IgD-negative memory B cell (primary cell): Measurements from ENCODE around the gene OTUB1. TPM values are rescaled to one million over a fixed set of nuclear protein-coding genes. Genes with fewer than 3 reads are reported as not detected.
A peak's percentile ranks its signal among the peaks of the same experiment; 100 is the strongest.
"Not testable (repeated sequence)": the region's sequence is repeated elsewhere in the genome, so short reads cannot be mapped to it uniquely, and the experiment has no call there.

Experiments
- H3K27ac Mint-ChIP-seq, 3 donors: one replicate each; pipeline ENCODE4 v1.8.0; 2020 to 2022; ENCODE audit warnings: mild to moderate bottlenecking in 3 of 3, mixed read lengths in 3 of 3, moderate library complexity in 1 of 3
- H3K27me3 Mint-ChIP-seq: one replicate; pipeline ENCODE4 v1.8.0; 2021; ENCODE audit warnings: mixed read lengths
- H3K36me3 Mint-ChIP-seq: one replicate; pipeline ENCODE4 v1.8.0; 2020; ENCODE audit warnings: mild to moderate bottlenecking, mixed read lengths
- H3K4me1 Mint-ChIP-seq, 3 donors: one replicate each; pipeline ENCODE4 v1.8.0; 2020 to 2022; ENCODE audit warnings: mixed read lengths in 3 of 3, mild to moderate bottlenecking in 1 of 3
- H3K4me3 Mint-ChIP-seq, 4 donors: one replicate each; pipeline ENCODE4 v1.8.0; 2020 to 2022; ENCODE audit warnings: mild to moderate bottlenecking in 4 of 4, mixed read lengths in 4 of 4, moderate library complexity in 3 of 4
- H3K9me3 Mint-ChIP-seq, 3 donors: one replicate each; pipeline ENCODE4 v1.8.0; 2020 to 2021; ENCODE audit warnings: mixed read lengths in 3 of 3, mild to moderate bottlenecking in 1 of 3
- polyA plus RNA-seq: library from polyadenylated mRNA; unstranded; fragments of 300-500 nt; fragmentation: Illumina TruSeq; gene quantifications from one replicate; pipeline ENCODE4 v1.2.3, GENCODE V29; 2021

Gene OTUB1
- polyA plus RNA-seq, 1 donor from 2014 or later = 117 TPM

- no peaks in the 10 kb centered on the region for H3K36me3 Mint-ChIP-seq
- no peaks in the 10 kb centered on the region for H3K9me3 Mint-ChIP-seq
- H3K4me3 Mint-ChIP-seq = peak overlapping the region in 3 of 4 donors; percentile 59 to 79 (median 68)
- peaks cover 0 to 6% (median 2%) of the 10 kb centered on the region in 3 donors for H3K4me1 Mint-ChIP-seq
- H3K27me3 Mint-ChIP-seq = peaks cover 32% of the 10 kb centered on the region
- H3K27ac Mint-ChIP-seq = no peak overlapping the region
Measured at GRCh38 chr11:64035081-64035524, 48.9 kb downstream of the OTUB1 start.

DNA sequence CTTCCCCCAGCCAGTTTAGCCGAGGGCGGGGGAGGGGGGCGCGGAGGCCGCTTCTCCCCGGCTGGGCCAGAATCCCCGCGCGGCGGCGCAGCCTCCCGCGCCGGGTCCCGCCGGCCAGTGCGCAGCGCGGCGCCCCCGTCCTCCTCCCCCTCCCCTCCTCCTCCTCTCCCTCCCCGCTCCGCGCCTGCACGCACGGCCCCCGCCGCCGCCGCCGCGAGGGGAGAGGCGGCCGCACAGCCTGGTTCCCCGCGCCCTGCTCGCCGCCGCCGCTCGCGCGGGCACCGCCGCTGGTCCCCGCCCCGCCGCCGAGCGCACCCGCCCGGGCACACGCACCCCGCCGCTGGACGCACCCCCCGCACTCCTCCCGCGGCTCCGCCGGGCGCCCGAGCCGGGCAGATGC lies 49.3 kb downstream of the OTUB1 start, which contains the start of gene FLRT1:
FLRT1 (plus strand) TSS at position 356 of the 400 bp plus-strand sequence. CDS start 80,337 bp downstream, outside the sequence.
- Mint-ChIP-seq H3K27me3 (peaks cover 30% of the 10 kb centered on the region), H3K4me3 (peak within 1 kb of the TSS in 3 of 4 donors; percentile 59 to 79 (median 68)), H3K36me3 (no peaks in the 10 kb centered on the region), H3K4me1 (peaks cover 0 to 6% (median 2%) of the 10 kb centered on the region in 3 donors), H3K27ac (no peak within 1 kb of the TSS), H3K9me3 (no peaks in the 10 kb centered on the region)

GRCh38 chr11:64036087-64037026 lies 50.1 kb downstream of the OTUB1 start:
- H3K4me3 Mint-ChIP-seq = no peak overlapping the region

GRCh38 chr11:64037027-64037634 lies 50.9 kb downstream of the OTUB1 start:
- Mint-ChIP-seq H3K27me3 (peaks cover 33% of the 10 kb centered on the region), H3K36me3 (no peaks in the 10 kb centered on the region), H3K4me1 (peaks cover 0 to 6% (median 2%) of the 10 kb centered on the region in 3 donors), H3K27ac (no peak overlapping the region), H3K9me3 (no peaks in the 10 kb centered on the region), H3K4me3 (no peak overlapping the region)

More at GRCh38 chr11:64036087-64037026, 50.1 kb downstream of the OTUB1 start:
- Mint-ChIP-seq H3K27ac (no peak overlapping the region), H3K27me3 (peaks cover 32% of the 10 kb centered on the region), H3K36me3 (no peaks in the 10 kb centered on the region), H3K4me1 (peaks cover 0 to 6% (median 2%) of the 10 kb centered on the region in 3 donors), H3K9me3 (no peaks in the 10 kb centered on the region)

GRCh38 chr11:64038500-64038899 lies 52.3 kb downstream of the OTUB1 start:
- no peaks in the 10 kb centered on the region for H3K36me3 Mint-ChIP-seq
- no peak overlapping the region for H3K4me3 Mint-ChIP-seq
- no peaks in the 10 kb centered on the region for H3K9me3 Mint-ChIP-seq
- H3K27ac Mint-ChIP-seq = peak overlapping the region in 1 of 3 donors; percentile 57
- H3K4me1 Mint-ChIP-seq = peaks cover 0 to 6% (median 2%) of the 10 kb centered on the region in 3 donors
- peaks cover 26% of the 10 kb centered on the region for H3K27me3 Mint-ChIP-seq

DNA sequence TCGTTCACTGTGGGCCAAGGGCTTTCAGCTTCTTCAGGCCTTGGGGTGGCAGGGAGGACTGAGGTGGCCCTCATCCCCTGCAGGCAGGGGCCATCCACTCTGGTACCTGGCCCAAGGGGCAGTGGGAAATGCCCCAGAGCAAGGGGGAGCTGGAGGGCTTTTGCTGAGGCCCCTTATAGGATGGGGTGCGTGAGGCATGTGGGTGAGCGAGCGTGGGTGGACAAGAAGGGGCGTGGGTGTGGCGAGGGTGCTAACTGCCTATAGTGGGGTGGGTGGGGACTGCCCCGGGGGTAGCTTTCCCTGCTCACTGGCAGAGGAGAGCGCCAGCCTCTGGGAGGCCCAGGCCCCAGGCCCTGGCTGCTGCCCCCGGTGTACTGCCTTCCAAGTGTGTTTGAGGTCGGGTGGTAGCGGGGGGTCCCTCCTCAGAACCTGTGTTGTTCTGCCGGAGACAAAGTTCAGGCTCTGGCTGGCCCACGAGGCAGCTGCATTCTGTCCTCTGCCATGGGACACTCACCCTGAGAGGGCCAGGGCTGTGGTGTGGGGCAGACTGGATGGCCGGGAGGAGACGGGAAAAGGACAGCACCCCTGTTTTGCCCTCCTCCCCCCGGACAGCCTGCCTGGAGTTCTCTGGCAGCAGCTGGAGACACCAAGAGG lies 52.9 kb downstream of the OTUB1 start:
- Mint-ChIP-seq H3K4me1 (peaks cover 0 to 6% (median 2%) of the 10 kb centered on the region in 3 donors), H3K27me3 (peaks cover 21% of the 10 kb centered on the region), H3K36me3 (no peaks in the 10 kb centered on the region), H3K4me3 (peak overlapping the region in 1 of 4 donors; percentile 39), H3K27ac (no peak overlapping the region), H3K9me3 (no peaks in the 10 kb centered on the region)

DNA sequence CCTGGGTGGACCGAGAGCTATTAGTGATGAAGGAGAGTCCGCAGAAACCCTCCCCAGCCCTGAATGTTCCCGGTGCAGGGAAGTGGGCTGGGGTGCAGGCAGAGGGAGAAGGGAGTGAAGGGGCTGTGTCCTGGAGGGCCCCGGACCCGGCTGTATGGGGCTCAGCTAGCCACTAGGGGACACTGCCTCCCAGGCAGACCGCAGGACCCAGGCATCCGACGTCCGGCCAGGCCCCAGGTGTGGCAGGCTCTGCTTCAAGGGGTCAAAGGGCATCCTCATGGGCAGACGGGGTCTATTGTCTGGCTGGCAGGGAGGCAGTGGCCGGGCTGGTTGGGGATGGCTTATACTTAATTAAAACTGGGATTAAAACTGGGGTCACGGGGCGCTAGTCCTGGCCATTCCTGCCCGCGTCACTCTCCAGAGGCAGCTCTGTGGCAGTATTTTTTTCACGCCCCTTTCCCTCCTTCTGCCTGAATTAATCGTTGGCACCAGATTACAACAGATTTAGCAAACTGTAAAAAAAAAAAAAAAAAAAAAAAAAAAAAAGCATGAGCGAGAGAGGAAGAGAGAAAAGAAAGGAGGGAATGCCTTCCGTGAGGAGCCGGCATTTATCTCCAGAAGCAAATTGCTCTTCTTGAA lies 54.6 kb downstream of the OTUB1 start:
- peaks cover 0 to 2% (median 0%) of the 10 kb centered on the region in 3 donors for H3K4me1 Mint-ChIP-seq
- H3K36me3 Mint-ChIP-seq = no peaks in the 10 kb centered on the region
- peaks cover 12% of the 10 kb centered on the region for H3K27me3 Mint-ChIP-seq
- no peak overlapping the region for H3K4me3 Mint-ChIP-seq
- no peak overlapping the region for H3K27ac Mint-ChIP-seq
- no peaks in the 10 kb centered on the region for H3K9me3 Mint-ChIP-seq

GRCh38 chr11:64041846-64042245 lies 55.6 kb downstream of the OTUB1 start:
- no peaks in the 10 kb centered on the region for H3K36me3 Mint-ChIP-seq
- H3K9me3 Mint-ChIP-seq = no peaks in the 10 kb centered on the region
- H3K27me3 Mint-ChIP-seq = peaks cover 12% of the 10 kb centered on the region
- peaks cover 0 to 2% (median 0%) of the 10 kb centered on the region in 3 donors for H3K4me1 Mint-ChIP-seq
- no peak overlapping the region for H3K4me3 Mint-ChIP-seq
- H3K27ac Mint-ChIP-seq = no peak overlapping the region

- no peaks in the 10 kb centered on the region for H3K9me3 Mint-ChIP-seq
- H3K4me1 Mint-ChIP-seq = peaks cover 0 to 2% (median 0%) of the 10 kb centered on the region in 3 donors
- H3K4me3 Mint-ChIP-seq = no peak overlapping the region
- no peak overlapping the region for H3K27ac Mint-ChIP-seq
- H3K27me3 Mint-ChIP-seq = peaks cover 11% of the 10 kb centered on the region
- no peaks in the 10 kb centered on the region for H3K36me3 Mint-ChIP-seq
Measured at GRCh38 chr11:64042301-64042700, 56.1 kb downstream of the OTUB1 start.

DNA sequence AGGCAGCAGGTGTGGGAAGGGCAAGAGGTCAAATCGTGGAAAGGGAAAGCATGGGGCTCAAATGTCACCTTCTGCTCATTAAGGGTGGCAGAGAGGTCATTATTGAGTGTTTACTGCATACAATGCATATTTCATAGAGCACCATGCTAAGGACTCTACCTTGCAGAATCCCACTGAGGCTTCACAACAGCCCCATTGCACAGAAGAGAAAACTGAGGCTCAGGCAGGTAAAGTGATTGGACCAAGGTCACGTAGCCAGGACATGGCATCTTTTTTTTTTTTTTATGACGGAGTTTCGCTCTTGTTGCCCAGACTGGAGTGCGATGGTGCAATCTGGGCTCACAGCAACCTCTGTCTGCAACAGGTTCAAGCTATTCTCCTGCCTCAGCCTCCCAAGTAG lies 57.3 kb downstream of the OTUB1 start:
- no peak overlapping the region for H3K27ac Mint-ChIP-seq
- no peaks in the 10 kb centered on the region for H3K36me3 Mint-ChIP-seq
- no peaks in the 10 kb centered on the region for H3K9me3 Mint-ChIP-seq
- peaks cover 6% of the 10 kb centered on the region for H3K27me3 Mint-ChIP-seq
- H3K4me1 Mint-ChIP-seq = peaks cover 0 to 2% (median 0%) of the 10 kb centered on the region in 3 donors
- no peak overlapping the region for H3K4me3 Mint-ChIP-seq

- H3K27ac Mint-ChIP-seq = peak overlapping the region in 1 of 3 donors; percentile 53
- H3K4me3 Mint-ChIP-seq = no peak overlapping the region
- H3K36me3 Mint-ChIP-seq = no peaks in the 10 kb centered on the region
- no peaks in the 10 kb centered on the region for H3K9me3 Mint-ChIP-seq
- H3K4me1 Mint-ChIP-seq = peaks cover 0 to 2% (median 0%) of the 10 kb centered on the region in 3 donors
- H3K27me3 Mint-ChIP-seq = peaks cover 4% of the 10 kb centered on the region
Measured at GRCh38 chr11:64044730-64045393, 58.6 kb downstream of the OTUB1 start.

GRCh38 chr11:64045700-64046099 lies 59.5 kb downstream of the OTUB1 start:
- H3K9me3 Mint-ChIP-seq = no peaks in the 10 kb centered on the region
- H3K27me3 Mint-ChIP-seq = peaks cover 2% of the 10 kb centered on the region
- H3K27ac Mint-ChIP-seq = no peak overlapping the region
- H3K4me1 Mint-ChIP-seq = peaks cover 0 to 2% (median 0%) of the 10 kb centered on the region in 3 donors
- H3K4me3 Mint-ChIP-seq = no peak overlapping the region
- no peaks in the 10 kb centered on the region for H3K36me3 Mint-ChIP-seq

GRCh38 chr11:64047373-64047772 lies 61.1 kb downstream of the OTUB1 start:
- H3K36me3 Mint-ChIP-seq = not testable (repeated sequence)

More at GRCh38 chr11:64047373-64047772, 61.1 kb downstream of the OTUB1 start:
- not testable (repeated sequence) for H3K4me3 Mint-ChIP-seq, H3K4me1 Mint-ChIP-seq, H3K27me3 Mint-ChIP-seq, H3K9me3 Mint-ChIP-seq, H3K27ac Mint-ChIP-seq
